H9 (cell line): ENCODE results near the gene CFAP99. TPM values are rescaled to one million over a fixed set of nuclear protein-coding genes. Genes with fewer than 3 reads are reported as not detected.

Experiments
- DNase-seq: peaks from one replicate; pipeline ENCODE4 v3.0.0-alpha.2; 2017
- H2AFZ ChIP-seq: one replicate; pipeline ENCODE4 v1.6.1; 2013; ENCODE audit warnings: mild to moderate bottlenecking, low read length, control low read depth, moderate library complexity
- H2AK5ac ChIP-seq: 2 replicates; pipeline ENCODE4 v1.6.1; 2013; ENCODE audit warnings: low read length, control low read depth, mixed read lengths; ENCODE audit not compliant: insufficient read length
- H2BK120ac ChIP-seq: one replicate; pipeline ENCODE4 v1.6.1; 2013; ENCODE audit warnings: low read depth, mild to moderate bottlenecking, low read length, control low read depth, inconsistent platforms; ENCODE audit not compliant: poor library complexity, severe bottlenecking
- H2BK12ac ChIP-seq: 2 replicates; pipeline ENCODE4 v1.6.1; 2013; ENCODE audit warnings: low read length, control low read depth, mixed read lengths, low read depth; ENCODE audit not compliant: insufficient read length
- H2BK15ac ChIP-seq: 2 replicates; pipeline ENCODE4 v1.6.1; 2013; ENCODE audit warnings: low read depth, low read length, control low read depth
- H2BK20ac ChIP-seq: one replicate; pipeline ENCODE4 v1.6.1; 2013; ENCODE audit warnings: low read depth, mild to moderate bottlenecking, low read length, control low read depth, inconsistent platforms; ENCODE audit not compliant: poor library complexity, severe bottlenecking
- H2BK5ac ChIP-seq: 2 replicates; pipeline ENCODE4 v1.6.1; 2013; ENCODE audit warnings: low read length, control low read depth, mixed read lengths; ENCODE audit not compliant: insufficient read length
- H3K14ac ChIP-seq: 2 replicates; pipeline ENCODE4 v1.6.1; 2013; ENCODE audit warnings: low read length, control low read depth; ENCODE audit not compliant: insufficient read depth
- H3K18ac ChIP-seq: 2 replicates; pipeline ENCODE4 v1.6.1; 2013; ENCODE audit warnings: low read depth, mild to moderate bottlenecking, mixed read lengths, low read length, control low read depth; ENCODE audit not compliant: insufficient read length
- H3K23ac ChIP-seq: 2 replicates; pipeline ENCODE4 v1.6.1; 2013; ENCODE audit warnings: low read length, control low read depth, mixed read lengths, low read depth; ENCODE audit not compliant: insufficient read length
- H3K23me2 ChIP-seq: 2 replicates; pipeline ENCODE4 v1.6.1; 2013; ENCODE audit warnings: low read depth, mild to moderate bottlenecking, mixed read lengths, low read length, control low read depth; ENCODE audit not compliant: insufficient read length, poor library complexity, severe bottlenecking
- H3K27ac ChIP-seq: 2 replicates; pipeline ENCODE4 v1.5.1; 2013; ENCODE audit warnings: low read length, control low read depth, mixed read lengths, low read depth; ENCODE audit not compliant: insufficient read length
- H3K27me3 ChIP-seq: 2 replicates; pipeline ENCODE4 v1.6.1; 2013; ENCODE audit warnings: low read length, control low read depth, inconsistent platforms; ENCODE audit not compliant: insufficient read depth
- H3K4ac ChIP-seq: 2 replicates; pipeline ENCODE4 v1.6.1; 2013; ENCODE audit warnings: low read depth, mild to moderate bottlenecking, control low read depth, inconsistent platforms, low read length, moderate library complexity
- H3K4me1 ChIP-seq: 2 replicates; pipeline ENCODE4 v1.6.1; 2013; ENCODE audit warnings: low read length, control low read depth, inconsistent platforms; ENCODE audit not compliant: insufficient read depth
- H3K4me2 ChIP-seq: 2 replicates; pipeline ENCODE4 v1.6.1; 2013; ENCODE audit warnings: low read length, control low read depth, mixed read lengths; ENCODE audit not compliant: insufficient read length, insufficient read depth
- H3K56ac ChIP-seq: 2 replicates; pipeline ENCODE4 v1.6.1; 2013; ENCODE audit warnings: low read depth, mild to moderate bottlenecking, mixed read lengths, low read length, control low read depth; ENCODE audit not compliant: insufficient read length
- H3K79me1 ChIP-seq: 2 replicates; pipeline ENCODE4 v1.6.1; 2013; ENCODE audit warnings: low read depth, mild to moderate bottlenecking, moderate library complexity, low read length, control low read depth, inconsistent platforms; ENCODE audit not compliant: insufficient read depth, poor library complexity, severe bottlenecking
- H3K79me2 ChIP-seq: 2 replicates; pipeline ENCODE4 v1.6.1; 2013; ENCODE audit warnings: low read length, control low read depth, inconsistent platforms; ENCODE audit not compliant: insufficient read depth
- H3K9ac ChIP-seq: 2 replicates; pipeline ENCODE4 v1.6.1; 2013; ENCODE audit warnings: low read length, control low read depth, mixed read lengths; ENCODE audit not compliant: insufficient read length; ENCODE audit errors: extremely low read depth
- H3K9me3 ChIP-seq: one replicate; pipeline ENCODE4 v1.6.1; 2013; ENCODE audit warnings: low read depth, low read length, inconsistent platforms; ENCODE audit not compliant: control insufficient read depth
- H3T11ph ChIP-seq: one replicate; pipeline ENCODE4 v1.6.1; 2013; ENCODE audit warnings: mild to moderate bottlenecking, low read length, control low read depth, inconsistent platforms
- H4K20me1 ChIP-seq: one replicate; pipeline ENCODE4 v1.6.1; 2013; ENCODE audit not compliant: control insufficient read depth, insufficient read length, insufficient read depth
- H4K5ac ChIP-seq: 2 replicates; pipeline ENCODE4 v1.6.1; 2013; ENCODE audit warnings: low read depth, mild to moderate bottlenecking, mixed read lengths, low read length, control low read depth; ENCODE audit not compliant: insufficient read length
- H4K8ac ChIP-seq: replicated peaks from 2 replicates; pipeline ENCODE4 v1.6.1; 2013; ENCODE audit warnings: low read length, control low read depth, mixed read lengths, low read depth; ENCODE audit not compliant: insufficient read length
- H4K91ac ChIP-seq: 2 replicates; pipeline ENCODE4 v1.6.1; 2013; ENCODE audit warnings: low read depth, mild to moderate bottlenecking, moderate library complexity, mixed read lengths, low read length, control low read depth; ENCODE audit not compliant: insufficient read length
- H3K27ac Mint-ChIP-seq, 3 experiments: 2 replicates in 2 of 3; 3 replicates in 1 of 3; pipeline ENCODE4 v1.8.0; 2020 to 2021; ENCODE audit warnings: mixed read lengths in 3 of 3, mild to moderate bottlenecking in 1 of 3, moderate library complexity in 1 of 3
- H3K27me3 Mint-ChIP-seq: 2 replicates; pipeline ENCODE4 v1.8.0; 2021; ENCODE audit warnings: low read depth, mild to moderate bottlenecking, moderate library complexity, mixed read lengths
- H3K36me3 Mint-ChIP-seq, 3 experiments: 2 replicates in 2 of 3; 3 replicates in 1 of 3; pipeline ENCODE4 v1.8.0; 2020 to 2021; ENCODE audit warnings: low read depth in 3 of 3, mixed read lengths in 3 of 3; ENCODE audit not compliant: insufficient read depth in 1 of 3
- H3K4me1 Mint-ChIP-seq, 2 experiments: 2 replicates each; pipeline ENCODE4 v1.8.0; 2020; ENCODE audit warnings: mixed read lengths in 2 of 2
- H3K4me3 Mint-ChIP-seq, 2 experiments: 2 replicates in 1 of 2; 3 replicates in 1 of 2; pipeline ENCODE4 v1.8.0; 2020 to 2021; ENCODE audit warnings: mild to moderate bottlenecking in 2 of 2, mixed read lengths in 2 of 2, moderate library complexity in 1 of 2
- H3K9me3 Mint-ChIP-seq, 2 experiments: 2 replicates in 1 of 2; 3 replicates in 1 of 2; pipeline ENCODE4 v1.8.0; 2020; ENCODE audit warnings: mild to moderate bottlenecking in 2 of 2, mixed read lengths in 2 of 2, moderate library complexity in 1 of 2
- CTCF ChIP-seq: fragments of 200-600 bp; sonication (generic); conservative IDR thresholded peaks from 3 replicates; pipeline ENCODE4 v1.8.0; 2021; ENCODE audit warnings: antibody characterized with exemption, mild to moderate bottlenecking
- WGBS: extraction: QIAGEN DNeasy Blood & Tissue Kit; methylation state at CpG from one replicate; pipeline ENCODE4 v1.1.7; 2013; ENCODE audit warnings: missing lambda C conversion rate, low lambda C conversion rate, mixed read lengths; ENCODE audit not compliant: insufficient read length; ENCODE audit errors: extremely low coverage; 5-methylcytosine and 5-hydroxymethylcytosine counted together
- total RNA-seq: library from RNA; stranded (reverse); gene quantifications from 2 replicates; pipeline ENCODE4 v1.2.1, GENCODE V29; 2021

Gene CFAP99
- total RNA-seq, 1 experiment from 2014 or later: 0.35 TPM

- no peaks in the 10 kb centered on the region for H3K36me3 Mint-ChIP-seq
- H4K20me1 ChIP-seq: no peaks in the 10 kb centered on the region
- no peaks in the 10 kb centered on the region for H3K23me2 ChIP-seq
- TF ChIP-seq CTCF: no peak
- no peak overlapping the region for H3K56ac ChIP-seq
- H3K23ac ChIP-seq: no peak overlapping the region
- H4K8ac ChIP-seq: no peak overlapping the region
- no peaks in the 10 kb centered on the region for H3K27me3 ChIP-seq
- H3K27ac Mint-ChIP-seq: no peak overlapping the region
- no CpG with 5 or more reads among the region's 9 CpGs for WGBS
- no peak overlapping the region for H3K9ac ChIP-seq
- H3T11ph ChIP-seq: no peak overlapping the region
- H4K91ac ChIP-seq: no peak overlapping the region
- no peak overlapping the region for H3K4ac ChIP-seq
- H2BK20ac ChIP-seq: no peak overlapping the region
- no peak overlapping the region for H2BK5ac ChIP-seq
- no peaks in the 10 kb centered on the region for H3K79me2 ChIP-seq
- H3K9me3 Mint-ChIP-seq: no peaks in the 10 kb centered on the region; a peak in 1 of 5 replicates
- H3K18ac ChIP-seq: no peak overlapping the region
- H2AFZ ChIP-seq: no peak overlapping the region
- H3K4me1 Mint-ChIP-seq: peaks cover 6 to 9% of the 10 kb centered on the region in 2 experiments
- no peak overlapping the region for H2BK120ac ChIP-seq
- H4K5ac ChIP-seq: no peak overlapping the region
- H2BK15ac ChIP-seq: no peak overlapping the region
- no peaks in the 10 kb centered on the region for H3K79me1 ChIP-seq
- H3K14ac ChIP-seq: no peak overlapping the region
- peaks cover 4% of the 10 kb centered on the region; the same call in 1 of the 2 replicates for H3K27me3 Mint-ChIP-seq
- no peaks in the 10 kb centered on the region for H3K4me1 ChIP-seq
- no peak overlapping the region for H2AK5ac ChIP-seq
- no peak overlapping the region; a peak in 1 of 5 replicates for H3K4me3 Mint-ChIP-seq
- no peaks in the 10 kb centered on the region for H3K9me3 ChIP-seq
- no peak for DNase-seq
- H3K27ac ChIP-seq: no peak overlapping the region
- no peak overlapping the region for H3K4me2 ChIP-seq
- H2BK12ac ChIP-seq: no peak overlapping the region
These were observed 15.7 kb downstream of the CFAP99 start for GRCh38 chr4:2434420-2434819.
